Neural cell (in vitro differentiated cells): ENCODE data around the gene SHQ1. TPM values are rescaled to one million over a fixed set of nuclear protein-coding genes. Genes with fewer than 3 reads are reported as not detected.

Source experiments
- H2AFZ ChIP-seq: fragments of 200-600, 300-800 bp; sonication (generic), shearing (Covaris generic); 2 replicates; pipeline ENCODE4 v1.6.0; 2014; ENCODE audit warnings: low read depth, mild to moderate bottlenecking, antibody characterized with exemption, low read length, moderate library complexity
- H3F3A ChIP-seq: fragments of 200-600 bp; shearing (Covaris generic); 2 replicates; pipeline ENCODE4 v1.6.1; 2016; ENCODE audit warnings: mild to moderate bottlenecking, moderate library complexity, mixed read lengths, antibody characterized with exemption, low read length; ENCODE audit not compliant: insufficient read depth, poor library complexity, severe bottlenecking
- H3K27ac ChIP-seq: fragments of 200-600, 300-800 bp; sonication (generic), shearing (Covaris generic); 2 replicates; pipeline ENCODE4 v1.5.1; 2014; ENCODE audit warnings: mild to moderate bottlenecking, low read length, moderate library complexity
- H3K27me3 ChIP-seq: fragments of 300-800, 200-600 bp; sonication (generic), shearing (Covaris generic); 2 replicates; pipeline ENCODE4 v1.6.0; 2014; ENCODE audit warnings: mild to moderate bottlenecking, low read depth, low read length, moderate library complexity; ENCODE audit not compliant: insufficient read depth
- H3K36me3 ChIP-seq: fragments of 300-800, 200-600 bp; sonication (generic), shearing (Covaris generic); 2 replicates; pipeline ENCODE4 v1.5.1; 2014; ENCODE audit warnings: mild to moderate bottlenecking, antibody characterized with exemption, low read length, moderate library complexity; ENCODE audit not compliant: insufficient read depth
- H3K4me2 ChIP-seq: fragments of 300-800, 200-600 bp; sonication (generic), shearing (Covaris generic); 2 replicates; pipeline ENCODE4 v1.6.0; 2014; ENCODE audit warnings: mild to moderate bottlenecking, low read length
- H3K4me3 ChIP-seq: fragments of 300-800, 200-600 bp; sonication (generic), shearing (Covaris generic); 2 replicates; pipeline ENCODE4 v1.5.1; 2014; ENCODE audit warnings: mild to moderate bottlenecking, low read length, moderate library complexity
- H3K79me2 ChIP-seq: fragments of 200-600 bp; shearing (Covaris generic); replicated peaks from 2 replicates; pipeline ENCODE4 v1.6.0; 2014; ENCODE audit warnings: mild to moderate bottlenecking, low read length, moderate library complexity; ENCODE audit not compliant: insufficient read depth
- H3K9ac ChIP-seq: fragments of 300-800, 200-600 bp; sonication (generic), shearing (Covaris generic); 2 replicates; pipeline ENCODE4 v1.6.1; 2016; ENCODE audit warnings: mild to moderate bottlenecking, low read length, mixed read lengths
- H3K9me2 ChIP-seq: fragments of 200-600 bp; shearing (Covaris generic); 2 replicates; pipeline ENCODE4 v1.6.1; 2016; ENCODE audit warnings: mild to moderate bottlenecking, low read length, mixed read lengths; ENCODE audit not compliant: insufficient read depth
- H3K9me3 ChIP-seq: fragments of 200-600, 300-800 bp; sonication (generic), shearing (Covaris generic); 2 replicates; pipeline ENCODE4 v1.6.1; 2016; ENCODE audit warnings: mild to moderate bottlenecking, mixed run types, low read length, moderate library complexity, mixed read lengths
- H4K20me1 ChIP-seq: fragments of 200-600 bp; shearing (Covaris generic); 2 replicates; pipeline ENCODE4 v1.6.1; 2016; ENCODE audit warnings: mild to moderate bottlenecking, mixed run types; ENCODE audit not compliant: insufficient read depth
- EP300 ChIP-seq: fragments of 450-650 bp; conservative IDR thresholded peaks from 2 replicates; pipeline ENCODE4 v1.6.1; 2014; ENCODE audit warnings: antibody characterized with exemption, mild to moderate bottlenecking, moderate library complexity; ENCODE audit not compliant: poor library complexity, severe bottlenecking
- EZH2 ChIP-seq: fragments of 200-600, 300-800 bp; shearing (Covaris generic), sonication (generic); IDR thresholded peaks from 2 replicates; pipeline ENCODE4 v1.6.1; 2014; ENCODE audit warnings: antibody characterized with exemption, low read length, borderline replicate concordance, mild to moderate bottlenecking; ENCODE audit not compliant: insufficient read depth, poor library complexity, severe bottlenecking
- MXI1 ChIP-seq: fragments of 450-650 bp; conservative IDR thresholded peaks from 2 replicates; pipeline ENCODE4 v1.6.1; 2014; ENCODE audit warnings: antibody characterized with exemption, mild to moderate bottlenecking; ENCODE audit not compliant: poor library complexity, severe bottlenecking
- POLR2AphosphoS5 ChIP-seq: IDR thresholded peaks from 2 replicates; pipeline ENCODE4 v1.6.1; 2012
- RAD21 ChIP-seq: fragments of 450-650 bp; conservative IDR thresholded peaks from 2 replicates; pipeline ENCODE4 v1.6.1; 2014; ENCODE audit warnings: antibody characterized with exemption, mild to moderate bottlenecking, moderate library complexity
- SMC3 ChIP-seq: fragments of 450-650 bp; conservative IDR thresholded peaks from 2 replicates; pipeline ENCODE4 v1.6.1; 2014; ENCODE audit warnings: antibody characterized with exemption, mild to moderate bottlenecking, moderate library complexity; ENCODE audit not compliant: poor library complexity
- TAF1 ChIP-seq: IDR thresholded peaks from 2 replicates; pipeline ENCODE4 v1.6.1; 2012; ENCODE audit warnings: low read depth
- polyA plus RNA-seq: library from polyadenylated mRNA; depleted of rRNA; stranded (reverse); fragments of >200 nt; gene quantifications from 2 replicates; pipeline ENCODE4 v1.2.3, GENCODE V29; 2014
- TF ChIP-seq, protein P1 (sequence below): fragments of 450-650 bp; IDR thresholded peaks from 2 replicates; pipeline ENCODE4 v1.5.1; 2014; ENCODE audit warnings: antibody characterized with exemption, mild to moderate bottlenecking, moderate library complexity; ENCODE audit not compliant: poor library complexity, severe bottlenecking
- TF ChIP-seq, protein P2 (sequence below): IDR thresholded peaks from 2 replicates; pipeline ENCODE4 v1.6.1; 2012; ENCODE audit warnings: borderline replicate concordance

SHQ1 gene
- polyA plus RNA-seq, 1 donor from 2014 or later: 14.3 TPM

DNA sequence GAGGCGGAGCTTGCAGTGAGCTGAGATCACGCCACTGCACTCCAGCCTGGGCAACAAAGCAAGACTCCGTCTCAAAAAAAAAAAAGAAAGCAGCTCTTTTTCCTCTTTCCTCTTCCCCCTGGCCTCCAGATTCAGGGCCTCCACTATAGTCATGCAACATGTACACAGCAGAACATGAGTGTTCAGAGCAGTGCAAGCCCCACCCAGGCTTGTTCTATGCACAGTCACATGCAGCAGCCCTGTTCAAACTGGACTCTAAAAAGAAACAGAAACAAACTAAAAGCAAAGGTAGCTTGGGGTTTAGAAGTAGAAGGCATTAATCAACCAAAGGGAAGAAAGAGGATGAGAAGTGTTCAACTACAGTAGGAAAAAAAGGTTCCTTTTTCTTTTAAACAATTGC, 11.8 kb downstream of the SHQ1 start:
- no peaks in the 10 kb centered on the region for H3K79me2 ChIP-seq
- no peaks in the 10 kb centered on the region for H3K27me3 ChIP-seq
- H3K9ac ChIP-seq: no peak overlapping the region
- no peaks in the 10 kb centered on the region for H4K20me1 ChIP-seq
- H3F3A ChIP-seq: no peaks in the 10 kb centered on the region
- TF ChIP-seq, protein P1, sequence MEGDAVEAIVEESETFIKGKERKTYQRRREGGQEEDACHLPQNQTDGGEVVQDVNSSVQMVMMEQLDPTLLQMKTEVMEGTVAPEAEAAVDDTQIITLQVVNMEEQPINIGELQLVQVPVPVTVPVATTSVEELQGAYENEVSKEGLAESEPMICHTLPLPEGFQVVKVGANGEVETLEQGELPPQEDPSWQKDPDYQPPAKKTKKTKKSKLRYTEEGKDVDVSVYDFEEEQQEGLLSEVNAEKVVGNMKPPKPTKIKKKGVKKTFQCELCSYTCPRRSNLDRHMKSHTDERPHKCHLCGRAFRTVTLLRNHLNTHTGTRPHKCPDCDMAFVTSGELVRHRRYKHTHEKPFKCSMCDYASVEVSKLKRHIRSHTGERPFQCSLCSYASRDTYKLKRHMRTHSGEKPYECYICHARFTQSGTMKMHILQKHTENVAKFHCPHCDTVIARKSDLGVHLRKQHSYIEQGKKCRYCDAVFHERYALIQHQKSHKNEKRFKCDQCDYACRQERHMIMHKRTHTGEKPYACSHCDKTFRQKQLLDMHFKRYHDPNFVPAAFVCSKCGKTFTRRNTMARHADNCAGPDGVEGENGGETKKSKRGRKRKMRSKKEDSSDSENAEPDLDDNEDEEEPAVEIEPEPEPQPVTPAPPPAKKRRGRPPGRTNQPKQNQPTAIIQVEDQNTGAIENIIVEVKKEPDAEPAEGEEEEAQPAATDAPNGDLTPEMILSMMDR: no peak
- TF ChIP-seq EP300 (no peak), TAF1 (no peak), SMC3 (no peak), MXI1 (no peak), EZH2 (no peak), POLR2AphosphoS5 (no peak), RAD21 (no peak)
- TF ChIP-seq, protein P2, sequence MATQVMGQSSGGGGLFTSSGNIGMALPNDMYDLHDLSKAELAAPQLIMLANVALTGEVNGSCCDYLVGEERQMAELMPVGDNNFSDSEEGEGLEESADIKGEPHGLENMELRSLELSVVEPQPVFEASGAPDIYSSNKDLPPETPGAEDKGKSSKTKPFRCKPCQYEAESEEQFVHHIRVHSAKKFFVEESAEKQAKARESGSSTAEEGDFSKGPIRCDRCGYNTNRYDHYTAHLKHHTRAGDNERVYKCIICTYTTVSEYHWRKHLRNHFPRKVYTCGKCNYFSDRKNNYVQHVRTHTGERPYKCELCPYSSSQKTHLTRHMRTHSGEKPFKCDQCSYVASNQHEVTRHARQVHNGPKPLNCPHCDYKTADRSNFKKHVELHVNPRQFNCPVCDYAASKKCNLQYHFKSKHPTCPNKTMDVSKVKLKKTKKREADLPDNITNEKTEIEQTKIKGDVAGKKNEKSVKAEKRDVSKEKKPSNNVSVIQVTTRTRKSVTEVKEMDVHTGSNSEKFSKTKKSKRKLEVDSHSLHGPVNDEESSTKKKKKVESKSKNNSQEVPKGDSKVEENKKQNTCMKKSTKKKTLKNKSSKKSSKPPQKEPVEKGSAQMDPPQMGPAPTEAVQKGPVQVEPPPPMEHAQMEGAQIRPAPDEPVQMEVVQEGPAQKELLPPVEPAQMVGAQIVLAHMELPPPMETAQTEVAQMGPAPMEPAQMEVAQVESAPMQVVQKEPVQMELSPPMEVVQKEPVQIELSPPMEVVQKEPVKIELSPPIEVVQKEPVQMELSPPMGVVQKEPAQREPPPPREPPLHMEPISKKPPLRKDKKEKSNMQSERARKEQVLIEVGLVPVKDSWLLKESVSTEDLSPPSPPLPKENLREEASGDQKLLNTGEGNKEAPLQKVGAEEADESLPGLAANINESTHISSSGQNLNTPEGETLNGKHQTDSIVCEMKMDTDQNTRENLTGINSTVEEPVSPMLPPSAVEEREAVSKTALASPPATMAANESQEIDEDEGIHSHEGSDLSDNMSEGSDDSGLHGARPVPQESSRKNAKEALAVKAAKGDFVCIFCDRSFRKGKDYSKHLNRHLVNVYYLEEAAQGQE: no peak
- no peaks in the 10 kb centered on the region for H3K9me2 ChIP-seq
- H3K9me3 ChIP-seq: no peaks in the 10 kb centered on the region
- peaks cover 2% of the 10 kb centered on the region for H3K36me3 ChIP-seq
- no peak overlapping the region for H3K27ac ChIP-seq
- H2AFZ ChIP-seq: no peak overlapping the region
- H3K4me3 ChIP-seq: no peak overlapping the region
- H3K4me2 ChIP-seq: no peak overlapping the region

DNA sequence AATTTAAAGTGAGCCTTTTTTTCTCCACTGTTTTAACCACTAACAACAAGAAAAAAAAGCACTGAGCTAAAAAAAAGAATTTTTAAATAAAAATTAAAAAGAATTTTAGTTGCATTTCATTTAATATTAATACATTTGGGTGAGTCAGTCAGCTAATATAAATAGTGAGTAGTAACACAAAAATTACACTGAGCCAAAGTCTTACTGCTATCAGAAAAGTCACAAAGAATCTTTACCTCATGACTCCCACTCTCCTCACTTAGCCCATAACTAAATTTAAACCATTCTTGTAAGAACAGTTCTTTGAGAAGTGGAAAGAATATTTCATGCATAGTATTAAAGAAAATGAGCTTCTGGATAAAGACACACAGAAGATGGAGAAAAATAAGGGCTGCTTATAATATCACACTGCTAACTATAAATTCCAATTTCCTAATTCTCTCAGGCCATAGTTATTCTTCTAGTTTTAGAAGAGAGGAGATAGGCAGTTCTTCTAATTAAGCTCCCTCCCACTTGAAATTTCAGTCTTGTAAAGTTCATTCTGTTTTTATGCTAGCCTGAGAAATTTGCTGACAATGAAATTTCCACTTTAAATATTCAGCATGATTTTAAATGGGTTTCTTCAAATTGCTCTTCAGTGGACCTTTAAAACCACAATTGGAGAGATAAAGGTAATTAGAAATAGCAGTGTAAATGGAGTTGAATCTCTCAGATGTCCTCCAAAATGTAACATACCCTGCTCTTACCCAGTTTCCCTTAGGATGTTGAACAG, 17.6 kb downstream of the SHQ1 start:
- Histone ChIP-seq H3K4me2 (no peak overlapping the region), H3K9me2 (no peaks in the 10 kb centered on the region), H2AFZ (no peak overlapping the region), H3K9me3 (no peaks in the 10 kb centered on the region), H3K27ac (no peak overlapping the region), H4K20me1 (no peaks in the 10 kb centered on the region), H3K9ac (no peak overlapping the region), H3F3A (no peaks in the 10 kb centered on the region), H3K79me2 (no peaks in the 10 kb centered on the region), H3K36me3 (no peaks in the 10 kb centered on the region), H3K4me3 (no peak overlapping the region), H3K27me3 (no peaks in the 10 kb centered on the region)
- TF ChIP-seq POLR2AphosphoS5 (no peak), TAF1 (no peak), MXI1 (no peak), RAD21 (no peak), EZH2 (no peak)
